Keratinocyte (primary cell): ENCODE measurements around the gene ANKRD13D. TPM values are rescaled to one million over a fixed set of nuclear protein-coding genes. Genes with fewer than 3 reads are reported as not detected.
A peak's percentile ranks its signal among the peaks of the same experiment; 100 is the strongest.

ENCODE experiments used
- DNase-seq: peaks from one replicate; pipeline ENCODE4 v3.0.0-alpha.2; 2011; ENCODE audit warnings: low read depth, missing footprints, low spot score
- FAIRE-seq: peaks from 2 replicates; lab custom pipeline; 2011; peaks lifted over from hg19 to GRCh38; lab: Jason Lieb, UNC
- H2AFZ ChIP-seq: 2 replicates; pipeline ENCODE4 v1.6.0; 2012; ENCODE audit warnings: low read length, control low read depth, inconsistent platforms; ENCODE audit not compliant: control insufficient read depth
- H3K27ac ChIP-seq: 2 replicates; pipeline ENCODE4 v1.5.1; 2011; ENCODE audit warnings: low read length; ENCODE audit not compliant: control insufficient read depth, insufficient read depth
- H3K27me3 ChIP-seq: 3 replicates; pipeline ENCODE4 v1.6.0; 2011; ENCODE audit warnings: low read length; ENCODE audit not compliant: control insufficient read depth, insufficient read depth; ENCODE audit errors: extremely low read depth
- H3K36me3 ChIP-seq, 2 experiments: 2 replicates in 1 of 2; 3 replicates in 1 of 2; pipeline ENCODE4 v1.5.1; 2011; ENCODE audit warnings: low read length in 2 of 2, mild to moderate bottlenecking in 1 of 2; ENCODE audit not compliant: control insufficient read depth in 2 of 2, insufficient read depth in 2 of 2; ENCODE audit errors: extremely low read depth in 1 of 2
- H3K4me1 ChIP-seq: 3 replicates; pipeline ENCODE4 v1.5.1; 2011; ENCODE audit warnings: low read length; ENCODE audit not compliant: control insufficient read depth, insufficient read depth; ENCODE audit errors: extremely low read depth
- H3K4me2 ChIP-seq: 3 replicates; pipeline ENCODE4 v1.6.0; 2011; ENCODE audit warnings: low read depth, low read length; ENCODE audit not compliant: control insufficient read depth, insufficient read depth; ENCODE audit errors: extremely low read depth
- H3K4me3 ChIP-seq, 3 experiments: fragments of 200-600 bp in 1 of 3; sonication (generic) in 1 of 3; 2 replicates in 2 of 3; 3 replicates in 1 of 3; pipeline ENCODE4 v1.5.1; 2011 to 2016; ENCODE audit warnings: low read length in 3 of 3, mild to moderate bottlenecking in 3 of 3, control low read depth in 2 of 3, inconsistent platforms in 1 of 3, low read depth in 1 of 3, mixed read lengths in 1 of 3, mixed run types in 1 of 3, moderate library complexity in 1 of 3; ENCODE audit not compliant: control insufficient read depth in 2 of 3, insufficient read depth in 2 of 3; ENCODE audit errors: extremely low read depth in 1 of 3
- H3K79me2 ChIP-seq: 2 replicates; pipeline ENCODE4 v1.6.0; 2012; ENCODE audit warnings: low read length; ENCODE audit not compliant: control insufficient read depth, insufficient read depth
- H3K9ac ChIP-seq: 3 replicates; pipeline ENCODE4 v1.6.0; 2011; ENCODE audit warnings: low read length; ENCODE audit not compliant: control insufficient read depth, insufficient read depth; ENCODE audit errors: extremely low read depth
- H3K9me1 ChIP-seq: 3 replicates; pipeline ENCODE4 v1.6.0; 2011; ENCODE audit warnings: low read length; ENCODE audit not compliant: control insufficient read depth, insufficient read depth; ENCODE audit errors: extremely low read depth
- H3K9me3 ChIP-seq: 2 replicates; pipeline ENCODE4 v1.5.1; 2012; ENCODE audit warnings: low read depth, low read length; ENCODE audit not compliant: control insufficient read depth
- H4K20me1 ChIP-seq: 3 replicates; pipeline ENCODE4 v1.6.0; 2011; ENCODE audit warnings: low read length; ENCODE audit not compliant: control insufficient read depth, insufficient read depth; ENCODE audit errors: extremely low read depth
- CTCF ChIP-seq, 3 experiments: IDR thresholded peaks in 1 of 3; conservative IDR thresholded peaks in 1 of 3; optimal IDR thresholded peaks in 1 of 3; 2 replicates in 2 of 3; 3 replicates in 1 of 3; pipeline versions ENCODE3 to v1.5.1; 2011; ENCODE audit warnings: low read length in 3 of 3, mild to moderate bottlenecking in 3 of 3, moderate library complexity in 2 of 3, control low read depth in 1 of 3, inconsistent platforms in 1 of 3; ENCODE audit not compliant: insufficient read depth in 2 of 3; ENCODE audit errors: extremely low read depth in 1 of 3
- EZH2 ChIP-seq: IDR thresholded peaks from one replicate; pipeline ENCODE4 v1.6.1; 2012; ENCODE audit warnings: inconsistent platforms, mild to moderate bottlenecking, low read length, moderate library complexity
- dilution Hi-C: fragments of 300-500 bp; cut with MboI; formaldehyde crosslinking; loops from one replicate; pipeline ENCODE4 v1.7.0; 2020; ENCODE audit warnings: low sequenced_read_pairs; ENCODE audit not compliant: extremely low pct_ligation_motif_present
- polyA plus RNA-seq, 5 experiments: library from polyadenylated mRNA; depleted of rRNA in 3 of 5; stranded (reverse) in 3 of 5; stranded (forward) in 1 of 5; unstranded in 1 of 5; fragments of >200 nt; gene quantifications; 1 replicate in 1 of 5; 2 replicates in 3 of 5; 3 replicates in 1 of 5; pipeline versions ENCODE4 v1.2.1 to v1.2.3, GENCODE V29; 2011 to 2012; ENCODE audit warnings: missing spikeins in 2 of 5, low read depth in 1 of 5, low replicate concordance in 1 of 5

The ANKRD13D gene
- polyA plus RNA-seq, 1 donor (not counting 4 experiments of a cell fraction or from before 2014, with no cell fraction given) = 25.0 TPM

- Histone ChIP-seq H4K20me1 (no peaks in the 10 kb centered on the region), H2AFZ (no peak overlapping the region), H3K9ac (no peak overlapping the region), H3K9me3 (peaks cover 4% of the 10 kb centered on the region), H3K4me1 (peaks cover 29% of the 10 kb centered on the region), H3K4me3 (no peak overlapping the region), H3K79me2 (peaks cover 42% of the 10 kb centered on the region), H3K27me3 (no peaks in the 10 kb centered on the region), H3K36me3 (peaks cover 8 to 35% of the 10 kb centered on the region in 2 experiments), H3K27ac (peak overlapping the region; percentile 62), H3K9me1 (no peaks in the 10 kb centered on the region), H3K4me2 (peak overlapping the region; percentile 18)
- FAIRE-seq (peak; percentile 79), DNase-seq (peak; percentile 89)
- no peak for TF ChIP-seq EZH2
- no peak for TF ChIP-seq CTCF (optimal IDR thresholded peaks at IDR 0.05 in 1 of 3, IDR thresholded peaks at IDR 0.05 in 1 of 3, conservative IDR thresholded peaks at IDR 0.05 in 1 of 3; ENCODE audit: extremely low read depth in 1 of 3, insufficient read depth in 2 of 3, low read length in 3 of 3)
- dilution Hi-C loops = no loop called here
Measured at GRCh38 chr11:67293090-67293489, 4.0 kb downstream of the ANKRD13D start.

- H3K4me1 ChIP-seq = peaks cover 16% of the 10 kb centered on the region
- H3K4me2 ChIP-seq = no peak overlapping the region
- H4K20me1 ChIP-seq = no peaks in the 10 kb centered on the region
- peaks cover 24 to 48% of the 10 kb centered on the region in 2 experiments for H3K36me3 ChIP-seq
- no peak overlapping the region for H3K27ac ChIP-seq
- no peak overlapping the region for H2AFZ ChIP-seq
- TF ChIP-seq CTCF (optimal IDR thresholded peaks at IDR 0.05 in 1 of 3, IDR thresholded peaks at IDR 0.05 in 1 of 3, conservative IDR thresholded peaks at IDR 0.05 in 1 of 3; ENCODE audit: extremely low read depth in 1 of 3, insufficient read depth in 2 of 3, low read length in 3 of 3) (no peak), EZH2 (no peak)
- H3K9me3 ChIP-seq = peaks cover 4% of the 10 kb centered on the region
- FAIRE-seq = no peak
- no peak for DNase-seq
- no peak overlapping the region for H3K9ac ChIP-seq
- H3K9me1 ChIP-seq = no peaks in the 10 kb centered on the region
- H3K27me3 ChIP-seq = no peaks in the 10 kb centered on the region
- H3K4me3 ChIP-seq = no peak overlapping the region
- dilution Hi-C loops = no loop called here
- H3K79me2 ChIP-seq = peaks cover 30% of the 10 kb centered on the region
Measured at GRCh38 chr11:67295846-67296245, 6.7 kb downstream of the ANKRD13D start.
